AG04450 (cell line): Measurements from ENCODE around the gene CD3G. TPM values are rescaled to one million over a fixed set of nuclear protein-coding genes. Genes with fewer than 3 reads are reported as not detected.

Experiments used
- CTCF ChIA-PET: fragments of 300-600, 350-600 bp; formaldehyde crosslinking; extraction: SDS; loops from one replicate; lab custom pipeline; 2022; ENCODE audit warnings: antibody characterized with exemption, inconsistent platforms; lab: Charles Lee
- POLR2A ChIA-PET: fragments of 350-600 bp; formaldehyde crosslinking; extraction: SDS; loops from one replicate; lab custom pipeline; 2021; ENCODE audit warnings: antibody characterized with exemption, inconsistent platforms; lab: Yijun Ruan, JAX
- DNase-seq: peaks from one replicate; pipeline ENCODE4 v3.0.0-alpha.2; 2011; ENCODE audit warnings: low read depth, low spot score
- H3K27ac ChIP-seq: one replicate; pipeline ENCODE4 v1.5.1; 2012; ENCODE audit warnings: low read depth, low read length, control low read depth
- H3K27me3 ChIP-seq: one replicate; pipeline ENCODE4 v1.6.0; 2012; ENCODE audit warnings: low read length; ENCODE audit not compliant: control insufficient read depth, insufficient read depth
- H3K4me3 ChIP-seq: 2 replicates; pipeline ENCODE4 v1.5.1; 2011; ENCODE audit warnings: mild to moderate bottlenecking, low read depth, low read length, control low read depth
- H3K9me3 ChIP-seq: 2 replicates; pipeline ENCODE4 v1.5.1; 2012; ENCODE audit warnings: low read length; ENCODE audit not compliant: control insufficient read depth, insufficient read depth
- polyA plus RNA-seq: library from polyadenylated mRNA; depleted of rRNA; stranded (reverse); fragments of >200 nt; gene quantifications from 2 replicates; pipeline ENCODE4 v1.2.3, GENCODE V29; 2011
- TF ChIP-seq, protein P1 (sequence below): IDR thresholded peaks from 2 replicates; pipeline ENCODE4 v1.5.1; 2011; ENCODE audit warnings: low read depth, low read length, control low read depth, inconsistent platforms

The CD3G gene
- polyA plus RNA-seq, 1 experiment, result not detected

DNA sequence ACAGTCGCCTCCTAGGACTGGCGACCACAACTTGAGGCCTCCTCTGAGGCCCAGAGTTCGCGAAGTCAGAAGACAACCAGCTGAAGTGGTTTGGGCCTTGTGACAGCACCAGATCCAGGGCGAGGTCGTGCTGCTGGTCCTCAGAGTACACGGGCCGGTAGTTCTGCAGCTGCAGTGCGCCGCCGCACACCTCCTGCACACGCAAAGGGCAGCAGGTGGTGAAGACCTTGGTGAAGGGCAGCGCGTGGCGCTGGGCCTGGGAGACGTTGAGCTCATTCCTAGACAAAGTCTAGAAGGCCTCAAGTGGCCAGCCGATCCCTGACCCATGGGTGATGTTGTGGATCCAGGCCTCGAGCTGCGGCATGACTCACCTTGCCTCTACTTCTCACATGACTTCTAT, 21.4 kb upstream of the CD3G start:
- ChIA-PET POLR2A (no interaction called here), CTCF (no interaction called here)
- DNase-seq, result no peak
- no peak overlapping the region for H3K4me3 ChIP-seq
- no peaks in the 10 kb centered on the region for H3K27me3 ChIP-seq
- TF ChIP-seq, protein P1, sequence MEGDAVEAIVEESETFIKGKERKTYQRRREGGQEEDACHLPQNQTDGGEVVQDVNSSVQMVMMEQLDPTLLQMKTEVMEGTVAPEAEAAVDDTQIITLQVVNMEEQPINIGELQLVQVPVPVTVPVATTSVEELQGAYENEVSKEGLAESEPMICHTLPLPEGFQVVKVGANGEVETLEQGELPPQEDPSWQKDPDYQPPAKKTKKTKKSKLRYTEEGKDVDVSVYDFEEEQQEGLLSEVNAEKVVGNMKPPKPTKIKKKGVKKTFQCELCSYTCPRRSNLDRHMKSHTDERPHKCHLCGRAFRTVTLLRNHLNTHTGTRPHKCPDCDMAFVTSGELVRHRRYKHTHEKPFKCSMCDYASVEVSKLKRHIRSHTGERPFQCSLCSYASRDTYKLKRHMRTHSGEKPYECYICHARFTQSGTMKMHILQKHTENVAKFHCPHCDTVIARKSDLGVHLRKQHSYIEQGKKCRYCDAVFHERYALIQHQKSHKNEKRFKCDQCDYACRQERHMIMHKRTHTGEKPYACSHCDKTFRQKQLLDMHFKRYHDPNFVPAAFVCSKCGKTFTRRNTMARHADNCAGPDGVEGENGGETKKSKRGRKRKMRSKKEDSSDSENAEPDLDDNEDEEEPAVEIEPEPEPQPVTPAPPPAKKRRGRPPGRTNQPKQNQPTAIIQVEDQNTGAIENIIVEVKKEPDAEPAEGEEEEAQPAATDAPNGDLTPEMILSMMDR, result no peak
- H3K27ac ChIP-seq, result no peak overlapping the region
- no peaks in the 10 kb centered on the region for H3K9me3 ChIP-seq

DNA sequence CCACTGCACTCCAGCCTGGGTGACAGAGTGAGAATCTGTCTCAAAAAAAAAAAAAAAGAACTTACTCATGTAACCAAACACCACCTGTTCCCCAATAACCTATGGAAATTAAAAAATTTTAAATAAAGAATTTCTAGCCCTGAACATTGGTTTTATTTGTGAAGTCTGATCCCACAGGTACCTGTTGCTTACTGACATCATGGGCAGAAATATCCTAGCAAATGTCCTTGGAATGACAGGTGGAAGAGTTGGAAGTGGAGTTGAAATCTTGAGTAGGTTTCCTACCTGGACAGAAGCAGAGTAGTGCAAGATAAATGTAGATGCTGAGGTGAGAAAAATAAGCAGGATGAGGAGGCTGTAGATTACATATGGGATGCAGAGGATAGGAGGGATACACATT, 18.9 kb upstream of the CD3G start:
- TF ChIP-seq, protein P1, result no peak
- Histone ChIP-seq H3K27me3 (no peaks in the 10 kb centered on the region), H3K27ac (no peak overlapping the region), H3K9me3 (no peaks in the 10 kb centered on the region), H3K4me3 (no peak overlapping the region)
- POLR2A ChIA-PET, result no interaction called here
- no peak for DNase-seq
- CTCF ChIA-PET, result no interaction called here

DNA sequence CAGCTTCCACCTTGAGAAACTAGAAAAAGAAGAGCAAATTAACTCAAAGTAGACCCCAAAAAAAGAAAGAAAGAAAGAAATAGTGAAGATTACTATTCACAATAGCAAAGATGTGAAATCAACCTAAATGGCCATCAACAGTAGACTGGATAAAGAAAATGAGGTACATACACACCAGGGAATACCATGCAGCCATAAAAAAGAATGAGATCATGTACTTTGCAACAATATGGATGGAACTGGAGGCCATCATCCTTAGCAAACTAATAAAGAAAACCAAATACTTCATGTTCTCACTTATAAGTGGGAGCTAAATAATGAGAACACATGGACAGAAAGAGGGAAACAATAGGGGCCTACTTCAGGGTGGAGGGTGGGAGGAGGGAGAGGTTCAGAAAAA, 15.4 kb upstream of the CD3G start:
- POLR2A ChIA-PET, result no interaction called here
- TF ChIP-seq, protein P1, result no peak
- DNase-seq, result no peak
- no peak overlapping the region for H3K4me3 ChIP-seq
- H3K27ac ChIP-seq, result no peak overlapping the region
- no peaks in the 10 kb centered on the region for H3K9me3 ChIP-seq
- no peaks in the 10 kb centered on the region for H3K27me3 ChIP-seq
- CTCF ChIA-PET, result no interaction called here

DNA sequence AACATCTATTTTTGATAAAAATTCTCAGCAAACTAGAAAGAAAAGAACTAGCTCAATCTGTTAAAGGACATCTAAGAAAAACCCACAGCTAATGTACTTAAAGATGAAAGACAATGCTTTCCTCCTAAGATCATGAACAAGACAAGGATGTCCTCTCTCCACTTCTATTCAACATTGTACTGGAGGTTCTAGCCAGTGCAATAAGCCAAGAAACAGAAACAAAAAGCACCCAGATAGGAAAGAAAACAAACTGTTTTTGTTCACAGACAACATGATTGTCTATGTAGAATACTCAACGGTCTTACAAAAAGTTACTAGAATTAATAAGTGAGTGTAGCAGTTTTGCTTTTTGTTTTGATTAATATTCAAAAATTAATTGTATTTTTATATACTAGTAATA, 9.4 kb upstream of the CD3G start:
- Histone ChIP-seq H3K9me3 (no peaks in the 10 kb centered on the region), H3K27ac (no peak overlapping the region), H3K4me3 (no peak overlapping the region), H3K27me3 (no peaks in the 10 kb centered on the region)
- CTCF ChIA-PET, result no interaction called here
- DNase-seq, result no peak
- TF ChIP-seq, protein P1, result no peak
- POLR2A ChIA-PET, result no interaction called here

DNA sequence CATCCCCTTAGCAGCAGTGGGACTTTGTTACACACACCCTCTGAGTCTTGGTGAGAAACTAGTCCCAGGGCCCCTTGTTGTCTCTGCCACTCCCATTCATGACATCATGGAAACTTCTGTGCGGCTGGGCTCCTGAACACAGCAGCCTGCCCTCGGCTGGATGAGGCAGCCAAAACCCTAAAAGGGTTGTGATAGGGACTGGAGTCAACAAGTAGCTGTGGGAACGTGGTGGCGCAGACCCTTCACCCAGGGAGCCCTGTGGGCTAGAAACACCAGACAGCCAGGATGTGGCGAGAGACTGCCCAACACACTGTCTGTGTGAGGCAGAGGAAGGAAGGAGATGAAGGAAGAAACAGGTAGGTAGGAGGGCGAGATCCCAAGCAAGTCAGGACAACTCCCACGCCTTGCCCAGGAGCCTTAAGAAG, 5.5 kb upstream of the CD3G start:
- ChIA-PET POLR2A (no interaction called here), CTCF (interaction anchor here (0.8 kb wide), 1 partner anchor 14 kb away, joined by 4 read pairs; no protein-coding TSS in a partner anchor)
- Histone ChIP-seq H3K27ac (no peak overlapping the region), H3K4me3 (no peak overlapping the region), H3K9me3 (no peaks in the 10 kb centered on the region), H3K27me3 (no peaks in the 10 kb centered on the region)
- TF ChIP-seq, protein P1, result no peak
- DNase-seq, result no peak
